Neural cell (in vitro differentiated cells): ENCODE data around the gene ARHGAP27. TPM values are rescaled to one million over a fixed set of nuclear protein-coding genes. Genes with fewer than 3 reads are reported as not detected.

ENCODE experiments used
- H2AFZ ChIP-seq: fragments of 200-600, 300-800 bp; sonication (generic), shearing (Covaris generic); 2 replicates; pipeline ENCODE4 v1.6.0; 2014; ENCODE audit warnings: low read depth, mild to moderate bottlenecking, antibody characterized with exemption, low read length, moderate library complexity
- H3F3A ChIP-seq: fragments of 200-600 bp; shearing (Covaris generic); 2 replicates; pipeline ENCODE4 v1.6.1; 2016; ENCODE audit warnings: mild to moderate bottlenecking, moderate library complexity, mixed read lengths, antibody characterized with exemption, low read length; ENCODE audit not compliant: insufficient read depth, poor library complexity, severe bottlenecking
- H3K27ac ChIP-seq: fragments of 200-600, 300-800 bp; sonication (generic), shearing (Covaris generic); 2 replicates; pipeline ENCODE4 v1.5.1; 2014; ENCODE audit warnings: mild to moderate bottlenecking, low read length, moderate library complexity
- H3K27me3 ChIP-seq: fragments of 300-800, 200-600 bp; sonication (generic), shearing (Covaris generic); 2 replicates; pipeline ENCODE4 v1.6.0; 2014; ENCODE audit warnings: mild to moderate bottlenecking, low read depth, low read length, moderate library complexity; ENCODE audit not compliant: insufficient read depth
- H3K36me3 ChIP-seq: fragments of 300-800, 200-600 bp; sonication (generic), shearing (Covaris generic); 2 replicates; pipeline ENCODE4 v1.5.1; 2014; ENCODE audit warnings: mild to moderate bottlenecking, antibody characterized with exemption, low read length, moderate library complexity; ENCODE audit not compliant: insufficient read depth
- H3K4me2 ChIP-seq: fragments of 300-800, 200-600 bp; sonication (generic), shearing (Covaris generic); 2 replicates; pipeline ENCODE4 v1.6.0; 2014; ENCODE audit warnings: mild to moderate bottlenecking, low read length
- H3K4me3 ChIP-seq: fragments of 300-800, 200-600 bp; sonication (generic), shearing (Covaris generic); 2 replicates; pipeline ENCODE4 v1.5.1; 2014; ENCODE audit warnings: mild to moderate bottlenecking, low read length, moderate library complexity
- H3K79me2 ChIP-seq: fragments of 200-600 bp; shearing (Covaris generic); replicated peaks from 2 replicates; pipeline ENCODE4 v1.6.0; 2014; ENCODE audit warnings: mild to moderate bottlenecking, low read length, moderate library complexity; ENCODE audit not compliant: insufficient read depth
- H3K9ac ChIP-seq: fragments of 300-800, 200-600 bp; sonication (generic), shearing (Covaris generic); 2 replicates; pipeline ENCODE4 v1.6.1; 2016; ENCODE audit warnings: mild to moderate bottlenecking, low read length, mixed read lengths
- H3K9me2 ChIP-seq: fragments of 200-600 bp; shearing (Covaris generic); 2 replicates; pipeline ENCODE4 v1.6.1; 2016; ENCODE audit warnings: mild to moderate bottlenecking, low read length, mixed read lengths; ENCODE audit not compliant: insufficient read depth
- H3K9me3 ChIP-seq: fragments of 200-600, 300-800 bp; sonication (generic), shearing (Covaris generic); 2 replicates; pipeline ENCODE4 v1.6.1; 2016; ENCODE audit warnings: mild to moderate bottlenecking, mixed run types, low read length, moderate library complexity, mixed read lengths
- H4K20me1 ChIP-seq: fragments of 200-600 bp; shearing (Covaris generic); 2 replicates; pipeline ENCODE4 v1.6.1; 2016; ENCODE audit warnings: mild to moderate bottlenecking, mixed run types; ENCODE audit not compliant: insufficient read depth
- CTCF ChIP-seq: fragments of 450-650 bp; IDR thresholded peaks from 2 replicates; pipeline ENCODE4 v1.5.1; 2014; ENCODE audit warnings: antibody characterized with exemption, mild to moderate bottlenecking, moderate library complexity; ENCODE audit not compliant: poor library complexity, severe bottlenecking
- EP300 ChIP-seq: fragments of 450-650 bp; conservative IDR thresholded peaks from 2 replicates; pipeline ENCODE4 v1.6.1; 2014; ENCODE audit warnings: antibody characterized with exemption, mild to moderate bottlenecking, moderate library complexity; ENCODE audit not compliant: poor library complexity, severe bottlenecking
- EZH2 ChIP-seq: fragments of 200-600, 300-800 bp; shearing (Covaris generic), sonication (generic); IDR thresholded peaks from 2 replicates; pipeline ENCODE4 v1.6.1; 2014; ENCODE audit warnings: antibody characterized with exemption, low read length, borderline replicate concordance, mild to moderate bottlenecking; ENCODE audit not compliant: insufficient read depth, poor library complexity, severe bottlenecking
- MXI1 ChIP-seq: fragments of 450-650 bp; conservative IDR thresholded peaks from 2 replicates; pipeline ENCODE4 v1.6.1; 2014; ENCODE audit warnings: antibody characterized with exemption, mild to moderate bottlenecking; ENCODE audit not compliant: poor library complexity, severe bottlenecking
- POLR2AphosphoS5 ChIP-seq: IDR thresholded peaks from 2 replicates; pipeline ENCODE4 v1.6.1; 2012
- RAD21 ChIP-seq: fragments of 450-650 bp; conservative IDR thresholded peaks from 2 replicates; pipeline ENCODE4 v1.6.1; 2014; ENCODE audit warnings: antibody characterized with exemption, mild to moderate bottlenecking, moderate library complexity
- REST ChIP-seq: IDR thresholded peaks from 2 replicates; pipeline ENCODE4 v1.6.1; 2012; ENCODE audit warnings: borderline replicate concordance
- SMC3 ChIP-seq: fragments of 450-650 bp; conservative IDR thresholded peaks from 2 replicates; pipeline ENCODE4 v1.6.1; 2014; ENCODE audit warnings: antibody characterized with exemption, mild to moderate bottlenecking, moderate library complexity; ENCODE audit not compliant: poor library complexity
- TAF1 ChIP-seq: IDR thresholded peaks from 2 replicates; pipeline ENCODE4 v1.6.1; 2012; ENCODE audit warnings: low read depth
- polyA plus RNA-seq: library from polyadenylated mRNA; depleted of rRNA; stranded (reverse); fragments of >200 nt; gene quantifications from 2 replicates; pipeline ENCODE4 v1.2.3, GENCODE V29; 2014

Gene ARHGAP27
- polyA plus RNA-seq, 1 donor from 2014 or later, result 7.4 TPM

- TF ChIP-seq POLR2AphosphoS5 (no peak), TAF1 (no peak), RAD21 (no peak), REST (no peak), SMC3 (no peak), CTCF (no peak), EZH2 (no peak), MXI1 (no peak), EP300 (no peak)
- Histone ChIP-seq H3K4me2 (no peak overlapping the region), H3F3A (no peaks in the 10 kb centered on the region), H3K36me3 (no peaks in the 10 kb centered on the region), H2AFZ (no peak overlapping the region), H3K9me3 (no peaks in the 10 kb centered on the region), H3K9me2 (no peaks in the 10 kb centered on the region), H3K27ac (no peak overlapping the region), H3K4me3 (no peak overlapping the region), H3K27me3 (peaks cover 45% of the 10 kb centered on the region), H4K20me1 (no peaks in the 10 kb centered on the region), H3K79me2 (no peaks in the 10 kb centered on the region), H3K9ac (no peak overlapping the region)
Observed at GRCh38 chr17:45425984-45426413, 6.7 kb downstream of the ARHGAP27 start.

GRCh38 chr17:45425125-45425983 is 7.3 kb downstream of the ARHGAP27 start:
- Histone ChIP-seq H3K79me2 (no peaks in the 10 kb centered on the region), H3F3A (no peaks in the 10 kb centered on the region), H3K9me2 (no peaks in the 10 kb centered on the region), H2AFZ (no peak overlapping the region), H3K36me3 (no peaks in the 10 kb centered on the region), H3K4me2 (no peak overlapping the region), H4K20me1 (no peaks in the 10 kb centered on the region), H3K9ac (no peak overlapping the region), H3K27me3 (peaks cover 39% of the 10 kb centered on the region), H3K9me3 (no peaks in the 10 kb centered on the region), H3K4me3 (no peak overlapping the region), H3K27ac (no peak overlapping the region)
- TF ChIP-seq CTCF, result no peak
- no peak for TF ChIP-seq REST
- no peak for TF ChIP-seq TAF1
- no peak for TF ChIP-seq POLR2AphosphoS5
- TF ChIP-seq SMC3, result no peak
- no peak for TF ChIP-seq MXI1
- no peak for TF ChIP-seq EZH2
- no peak for TF ChIP-seq EP300
- no peak for TF ChIP-seq RAD21
